HTERT RPE-1 (cell line): Measurements from ENCODE around the gene LRP1B.

ENCODE experiments used
- in situ Hi-C: fragments of 300-500 bp; cut with MboI; formaldehyde crosslinking; loops from 4 replicates; pipeline ENCODE4 v1.14.3; 2020; ENCODE audit warnings: low sequenced_read_pairs

Gene LRP1B

DNA sequence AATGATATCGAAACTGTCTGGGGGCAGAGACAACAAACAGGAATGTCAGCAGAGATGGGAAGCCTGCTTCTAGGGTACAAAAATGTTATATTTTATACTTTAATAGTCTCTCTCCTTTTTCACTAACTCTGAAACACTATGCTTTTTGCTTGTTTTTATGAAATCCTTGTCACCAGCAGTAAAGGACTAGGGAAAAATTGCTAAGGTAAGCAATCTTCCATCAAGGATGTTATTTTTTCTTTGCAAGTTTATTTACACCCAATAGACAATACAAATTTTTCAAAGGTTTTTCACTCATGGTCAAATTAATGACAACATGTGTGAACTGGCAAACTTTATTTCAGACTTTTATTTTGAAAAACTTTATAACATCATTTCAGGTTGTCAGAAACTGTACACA lies 1884.8 kb downstream of the LRP1B start:
- in situ Hi-C loops, result no loop called here

DNA sequence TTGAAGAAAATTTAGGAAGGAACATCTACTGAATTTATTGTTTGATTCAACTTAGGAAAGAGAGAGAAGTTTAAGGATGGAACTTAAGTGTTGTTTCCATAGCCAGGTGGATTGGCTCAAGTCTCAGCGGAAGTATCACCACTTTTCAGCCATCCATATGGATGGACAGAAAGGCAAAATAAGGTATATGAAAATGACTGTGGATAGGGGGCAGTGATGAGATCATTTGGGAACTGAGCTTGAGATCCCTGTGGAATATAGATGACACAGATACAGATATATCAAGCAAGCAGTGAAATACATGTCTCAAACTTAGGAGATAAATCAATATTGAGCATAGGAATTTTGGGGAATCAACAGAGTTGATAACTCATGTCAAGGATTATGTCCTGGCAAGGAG lies 1887.9 kb downstream of the LRP1B start:
- in situ Hi-C loops, result no loop called here

DNA sequence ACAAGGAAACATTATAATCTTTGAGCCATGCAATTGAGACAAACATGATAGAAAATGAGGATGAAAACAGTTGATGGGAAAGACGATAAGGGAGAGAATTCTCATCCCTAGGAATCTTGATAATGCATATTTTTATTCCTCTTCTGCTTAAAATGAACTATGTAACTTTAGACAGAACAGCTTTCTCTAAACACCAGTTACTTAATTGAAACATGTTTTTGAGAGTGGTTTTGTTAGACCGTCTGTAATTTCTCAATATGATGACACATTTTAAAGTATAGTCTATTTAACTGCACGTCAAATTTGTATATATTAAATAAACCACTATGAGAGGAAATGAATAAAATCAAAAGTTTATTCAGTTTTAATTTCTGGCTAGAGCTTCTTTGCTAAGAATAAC lies 1896.7 kb downstream of the LRP1B start:
- in situ Hi-C loops, result no loop called here

DNA sequence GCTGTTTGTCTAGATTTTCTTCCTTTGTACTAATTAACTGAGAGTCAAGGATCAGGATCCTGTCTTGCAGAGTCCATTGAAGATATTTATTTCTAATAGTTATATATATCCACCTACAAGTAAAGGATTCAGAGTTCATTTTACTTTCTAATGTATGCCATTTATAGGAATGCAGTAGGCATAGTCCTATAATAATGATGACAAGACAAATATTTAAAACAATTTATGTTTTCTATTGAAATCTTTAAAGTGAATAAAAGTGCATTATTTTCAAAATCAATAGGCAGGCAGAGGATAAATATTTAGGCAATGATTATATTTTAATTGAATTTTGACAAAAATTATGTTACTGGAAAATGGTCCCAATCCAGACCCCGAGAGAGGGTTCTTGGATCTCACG lies 1919.9 kb downstream of the LRP1B start:
- in situ Hi-C loops, result no loop called here

DNA sequence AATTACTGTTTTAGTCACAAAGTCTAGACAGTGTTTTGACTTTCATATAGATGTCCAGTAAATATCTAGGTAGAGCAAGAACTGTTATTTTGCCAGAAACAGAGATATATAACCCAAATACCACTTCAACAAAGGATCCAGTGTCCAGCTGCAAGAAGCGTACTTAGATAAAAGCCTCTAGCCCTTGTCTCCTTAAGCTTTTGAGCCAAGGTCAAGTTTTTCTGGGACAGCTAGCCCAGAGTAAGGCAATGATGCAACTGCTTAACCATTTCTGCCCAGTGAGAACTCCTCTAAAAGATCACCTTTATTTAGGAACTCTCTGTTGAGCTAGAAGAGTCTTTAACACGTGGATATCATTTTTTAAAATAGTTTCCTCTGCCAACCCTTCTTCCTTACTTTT lies 1925.7 kb downstream of the LRP1B start:
- in situ Hi-C loops, result no loop called here

DNA sequence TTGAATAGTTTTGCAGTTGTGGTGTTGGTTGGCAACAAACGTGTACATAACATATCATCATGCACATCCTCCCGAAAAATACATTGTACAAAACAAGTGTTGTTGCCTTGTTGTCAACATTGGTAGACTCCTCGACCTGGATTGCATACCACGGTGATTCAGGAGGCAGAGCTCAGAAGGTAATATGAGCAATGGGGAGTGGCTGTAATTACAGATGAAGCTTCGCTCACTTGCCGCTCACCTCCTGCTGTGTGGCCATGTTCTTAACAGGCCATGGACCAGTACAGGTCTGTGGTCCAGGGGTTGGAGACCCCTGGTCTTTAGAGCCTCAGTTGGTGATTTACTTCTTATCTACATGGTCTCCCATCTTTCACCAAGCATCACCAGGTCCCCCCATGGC lies 1927.5 kb downstream of the LRP1B start:
- in situ Hi-C loops, result no loop called here

DNA sequence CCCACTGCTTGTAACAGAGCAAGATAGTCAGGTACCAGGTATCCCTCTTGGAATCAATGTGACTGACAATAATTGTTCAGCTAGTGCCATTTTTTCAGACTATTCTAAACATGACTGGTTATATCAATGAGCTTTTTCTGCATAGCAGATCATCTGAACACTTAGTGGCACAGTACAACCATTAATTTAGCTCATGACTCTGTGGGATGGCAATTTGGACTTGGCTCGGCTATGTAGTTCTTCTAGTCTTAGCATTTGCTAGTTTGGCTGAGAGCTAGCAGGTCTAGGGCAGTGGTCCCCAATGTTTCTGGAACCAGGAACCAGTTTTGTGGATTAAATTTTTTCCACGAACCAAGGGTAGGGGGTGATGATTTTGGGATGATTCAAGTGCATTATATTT lies 1929.2 kb downstream of the LRP1B start:
- in situ Hi-C loops, result no loop called here

DNA sequence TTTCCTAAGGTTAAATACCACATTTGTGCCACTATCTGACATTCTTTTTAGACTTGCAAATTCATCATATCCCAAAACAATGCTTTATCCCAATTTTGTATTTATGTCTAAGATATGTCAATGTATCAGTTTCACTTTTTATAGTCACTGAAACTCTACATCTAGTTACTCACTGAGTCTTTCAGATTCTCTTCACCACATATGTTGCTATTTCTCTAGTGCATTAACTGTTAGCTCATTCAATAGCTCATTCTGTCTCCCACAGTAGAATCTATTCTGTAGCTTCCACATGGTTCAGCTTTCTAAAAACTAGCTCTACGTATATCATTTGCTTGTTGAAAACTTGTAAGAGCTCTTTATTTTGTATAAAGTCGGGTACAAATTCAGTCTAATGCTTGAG lies 1930.1 kb downstream of the LRP1B start:
- in situ Hi-C loops, result no loop called here

DNA sequence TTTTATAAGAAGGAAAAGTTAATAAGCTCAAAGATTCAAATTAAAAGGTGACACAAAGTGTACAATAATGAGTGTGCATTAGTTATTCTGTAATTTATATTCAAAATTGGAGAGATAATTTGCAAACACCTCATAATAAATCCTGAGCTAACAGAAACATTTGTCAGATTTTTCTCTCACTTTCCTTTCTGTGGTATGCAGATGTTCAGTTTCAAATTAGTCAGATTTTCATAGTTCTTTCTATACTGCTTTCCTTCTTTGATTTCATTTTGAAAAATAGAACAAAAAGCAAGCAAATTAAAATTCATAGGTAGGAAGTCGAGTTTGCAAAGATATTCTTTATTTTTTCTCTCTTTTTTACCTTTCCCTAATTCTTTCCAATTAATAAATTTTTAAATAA lies 1930.5 kb downstream of the LRP1B start:
- in situ Hi-C loops, result no loop called here

DNA sequence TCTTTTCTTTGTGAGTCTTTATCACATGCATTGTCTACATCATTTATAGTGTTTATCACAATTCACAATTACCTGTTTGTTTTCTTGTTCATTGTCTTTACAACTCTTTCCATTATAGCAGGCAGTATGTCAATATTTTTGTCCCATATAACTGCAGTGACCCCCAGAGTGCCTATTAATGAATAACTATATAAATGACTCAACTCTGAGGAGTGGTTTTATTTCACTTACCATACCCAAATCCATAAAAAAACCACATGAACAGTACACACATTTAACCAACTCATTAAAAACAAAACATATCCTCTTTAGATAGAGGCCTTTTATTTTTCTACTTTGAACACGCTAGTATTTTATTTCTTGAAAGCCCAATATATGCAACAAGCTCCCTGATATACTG lies 1931.5 kb downstream of the LRP1B start:
- in situ Hi-C loops, result no loop called here

DNA sequence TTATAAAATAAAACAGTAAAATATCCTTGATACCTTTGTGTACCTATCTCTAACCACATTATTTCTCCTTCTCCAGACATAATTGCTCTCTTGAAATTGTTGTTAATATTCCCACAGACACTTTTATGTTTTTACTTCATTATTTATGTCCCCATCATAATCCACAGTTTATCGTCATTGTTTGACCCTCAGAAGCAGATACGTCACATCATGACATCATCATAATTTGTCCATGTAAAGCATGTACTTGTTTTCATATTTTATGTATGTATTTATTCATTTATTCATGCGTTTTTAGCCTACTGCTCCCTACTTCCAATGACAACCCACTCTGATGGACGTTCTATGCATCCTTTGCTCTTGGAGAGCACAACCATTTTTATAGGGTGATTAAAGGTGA lies 1943.7 kb downstream of the LRP1B start:
- in situ Hi-C loops, result no loop called here

DNA sequence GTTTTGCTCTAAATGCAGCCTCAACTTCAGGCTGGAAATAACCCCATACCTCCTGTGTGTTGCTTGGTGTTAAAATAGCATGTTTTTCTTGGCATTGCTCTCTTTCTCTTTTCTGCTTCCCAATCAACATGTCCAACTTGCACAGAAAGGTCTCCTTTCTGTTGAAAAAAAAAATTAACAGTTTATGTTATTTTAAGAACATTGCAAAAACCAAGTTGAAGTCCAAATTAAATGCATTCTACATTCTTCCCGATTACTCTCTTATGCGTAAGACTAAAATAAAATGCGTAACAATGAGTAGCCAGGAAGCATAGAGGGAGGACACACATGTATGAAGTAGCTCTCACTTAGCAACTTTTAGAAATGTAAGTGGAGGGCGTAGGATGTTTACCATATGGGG lies 1944.5 kb downstream of the LRP1B start:
- in situ Hi-C loops, result no loop called here

DNA sequence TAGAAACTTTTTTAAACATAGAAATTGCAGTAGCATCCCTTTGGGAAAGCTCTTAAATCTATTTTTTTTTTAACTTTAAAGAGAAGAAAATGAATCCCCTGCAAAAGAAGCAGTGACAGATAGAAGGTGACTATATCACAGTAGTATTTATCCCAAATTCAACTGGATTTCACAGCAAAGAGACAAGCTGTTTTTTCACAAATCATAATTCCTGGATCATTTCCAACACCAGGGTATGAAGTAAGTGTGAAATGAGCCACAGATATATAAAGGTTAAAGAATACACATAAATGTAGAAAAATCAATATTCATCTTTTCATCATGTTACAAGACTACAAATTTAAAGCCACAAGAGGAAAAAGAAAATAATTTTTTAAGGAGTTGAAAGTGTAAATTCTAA lies 1945.7 kb downstream of the LRP1B start:
- in situ Hi-C loops, result no loop called here

DNA sequence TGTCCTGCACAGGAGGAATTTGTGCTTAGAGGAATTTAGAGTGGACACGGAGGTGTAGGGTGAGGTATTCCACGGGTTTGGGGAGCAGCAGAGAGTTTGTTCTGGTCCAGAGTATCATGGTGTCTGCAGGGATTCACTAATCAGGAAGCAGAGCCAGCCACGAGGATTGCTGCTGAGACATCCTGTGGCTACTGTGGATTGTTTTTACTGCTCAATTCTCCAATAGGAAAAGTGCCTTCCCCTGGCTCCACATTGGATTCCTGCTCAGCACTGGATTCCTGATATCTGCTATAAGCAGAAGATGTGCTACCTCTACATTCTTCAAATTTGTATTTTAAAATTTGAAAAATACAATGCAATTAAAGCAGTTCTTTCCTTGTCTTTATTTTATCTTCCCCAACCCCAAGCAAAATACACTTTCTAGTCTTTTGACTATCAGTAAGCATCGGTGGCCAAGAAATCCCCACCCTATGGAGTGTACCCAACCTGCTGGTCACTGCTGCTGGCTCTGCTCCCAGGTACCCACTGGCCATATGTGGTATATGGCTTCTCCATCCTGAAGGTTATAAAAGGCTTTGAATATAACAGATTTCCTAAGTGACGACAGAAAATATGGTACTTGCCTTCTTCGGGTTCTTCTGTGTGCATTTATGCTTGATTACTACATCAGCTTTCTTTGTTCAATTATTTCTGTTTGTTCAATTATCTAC lies 1947.6 kb downstream of the LRP1B start:
- in situ Hi-C loops, result no loop called here
